ENCODE measurements around the gene ADCY7.

The ADCY7 gene

DNA sequence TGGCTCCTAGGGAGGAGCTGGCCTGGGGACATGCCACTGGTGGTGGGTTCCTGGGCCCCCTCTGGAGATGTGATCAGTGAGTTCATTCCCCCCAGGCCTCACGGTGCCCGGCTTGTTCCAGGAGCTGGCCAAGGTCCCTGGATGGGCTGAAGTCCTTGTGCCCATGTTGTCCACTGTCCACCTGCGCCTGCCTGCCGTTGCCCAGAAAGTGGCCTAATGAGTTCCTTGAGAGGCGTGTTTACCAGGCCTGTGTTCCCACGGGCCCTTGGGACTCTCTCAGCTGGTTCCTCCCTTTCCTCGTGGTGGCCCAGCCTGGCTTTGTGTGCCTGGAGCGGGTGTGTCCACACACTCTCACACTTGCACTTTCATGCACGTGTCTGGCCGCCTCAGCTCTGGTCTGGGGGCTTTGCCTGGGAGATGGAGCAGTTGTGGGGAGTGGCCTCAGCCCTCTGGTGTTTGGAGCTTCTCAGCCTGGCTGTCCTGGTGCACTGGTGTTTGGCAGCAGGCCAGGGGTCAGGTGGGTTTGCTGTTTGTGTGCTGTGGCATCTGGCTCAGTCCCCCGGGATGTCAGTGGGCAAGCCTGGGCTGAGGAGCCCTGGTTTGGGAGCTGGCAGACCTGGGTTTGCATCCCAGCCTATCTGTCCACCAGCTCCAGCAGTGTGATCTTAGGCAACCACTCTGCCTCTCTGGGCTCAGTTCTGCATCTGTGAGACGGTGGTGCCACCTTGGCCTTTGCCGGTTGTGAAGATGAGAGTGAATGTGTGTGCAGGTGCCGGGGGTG, 18.0 kb downstream of the ADCY7 start:
- DNase-seq = no peak

DNA sequence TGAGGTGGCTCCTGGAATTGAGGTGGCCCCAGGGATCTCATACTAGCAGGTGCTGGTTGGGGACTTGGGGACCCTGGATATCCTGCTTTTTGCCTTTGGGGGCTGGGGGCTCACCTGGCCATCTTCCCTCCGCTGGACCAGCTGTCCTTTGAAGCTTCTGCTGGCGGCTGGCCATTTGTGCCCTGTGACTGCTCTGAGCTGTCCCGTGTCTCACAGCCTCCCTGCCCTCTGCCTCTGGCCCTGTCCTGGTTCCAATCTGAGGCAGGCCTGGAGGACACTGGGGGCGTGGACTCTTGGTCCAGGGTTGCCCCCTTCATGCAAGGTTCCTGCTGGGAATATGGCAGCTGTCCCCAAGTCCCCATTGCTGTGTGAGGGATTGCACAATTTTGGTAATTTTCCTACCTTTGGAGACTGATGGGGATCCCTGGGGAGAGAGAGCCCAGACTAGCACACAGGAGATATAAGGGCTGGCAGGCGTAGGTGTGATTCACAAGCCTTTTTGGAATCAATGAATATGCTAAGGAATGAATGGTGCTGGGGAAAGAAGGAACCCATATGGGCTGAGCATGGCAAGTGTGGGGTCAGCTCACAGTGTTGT, 19.2 kb downstream of the ADCY7 start:
- DNase-seq = no peak

DNA sequence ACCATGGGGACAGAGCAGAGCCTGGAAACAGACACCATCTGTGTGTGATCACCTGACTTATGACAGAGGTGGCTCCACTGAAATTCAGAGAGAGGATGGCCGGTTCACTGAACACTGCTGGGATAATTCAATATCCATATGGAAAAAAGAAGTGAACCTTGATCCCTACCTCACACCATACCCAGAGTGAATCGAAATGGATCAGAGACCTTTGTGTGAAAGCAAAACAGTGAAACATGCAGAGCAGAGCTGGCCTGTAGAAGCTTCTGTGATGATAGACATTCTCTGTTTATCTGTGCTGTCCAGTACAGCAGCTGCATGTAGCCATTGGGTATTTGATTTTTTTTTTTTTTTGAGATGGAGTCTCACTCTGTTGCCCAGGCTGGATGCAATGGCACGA, 20.3 kb downstream of the ADCY7 start:
- DNase-seq = no peak

DNA sequence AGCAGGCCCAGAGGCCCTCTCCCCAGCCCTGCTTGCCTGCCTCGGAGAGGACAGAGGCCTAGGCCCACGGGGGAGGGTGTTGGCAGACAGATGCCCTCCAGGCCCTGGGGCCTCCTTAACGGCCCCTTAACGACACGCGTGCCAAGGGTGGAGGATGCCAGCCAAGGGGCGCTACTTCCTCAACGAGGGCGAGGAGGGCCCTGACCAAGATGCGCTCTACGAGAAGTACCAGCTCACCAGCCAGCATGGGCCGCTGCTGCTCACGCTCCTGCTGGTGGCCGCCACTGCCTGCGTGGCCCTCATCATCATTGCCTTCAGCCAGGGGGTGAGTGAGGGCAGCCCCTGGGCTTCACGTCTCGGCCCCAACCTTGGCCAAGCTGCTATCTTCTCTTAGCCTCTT, 21.7 kb downstream of the ADCY7 start:
- no peak for DNase-seq

- no peak for DNase-seq
Measured at GRCh38 chr16:50288920-50289319, 22.6 kb downstream of the ADCY7 start.

DNA sequence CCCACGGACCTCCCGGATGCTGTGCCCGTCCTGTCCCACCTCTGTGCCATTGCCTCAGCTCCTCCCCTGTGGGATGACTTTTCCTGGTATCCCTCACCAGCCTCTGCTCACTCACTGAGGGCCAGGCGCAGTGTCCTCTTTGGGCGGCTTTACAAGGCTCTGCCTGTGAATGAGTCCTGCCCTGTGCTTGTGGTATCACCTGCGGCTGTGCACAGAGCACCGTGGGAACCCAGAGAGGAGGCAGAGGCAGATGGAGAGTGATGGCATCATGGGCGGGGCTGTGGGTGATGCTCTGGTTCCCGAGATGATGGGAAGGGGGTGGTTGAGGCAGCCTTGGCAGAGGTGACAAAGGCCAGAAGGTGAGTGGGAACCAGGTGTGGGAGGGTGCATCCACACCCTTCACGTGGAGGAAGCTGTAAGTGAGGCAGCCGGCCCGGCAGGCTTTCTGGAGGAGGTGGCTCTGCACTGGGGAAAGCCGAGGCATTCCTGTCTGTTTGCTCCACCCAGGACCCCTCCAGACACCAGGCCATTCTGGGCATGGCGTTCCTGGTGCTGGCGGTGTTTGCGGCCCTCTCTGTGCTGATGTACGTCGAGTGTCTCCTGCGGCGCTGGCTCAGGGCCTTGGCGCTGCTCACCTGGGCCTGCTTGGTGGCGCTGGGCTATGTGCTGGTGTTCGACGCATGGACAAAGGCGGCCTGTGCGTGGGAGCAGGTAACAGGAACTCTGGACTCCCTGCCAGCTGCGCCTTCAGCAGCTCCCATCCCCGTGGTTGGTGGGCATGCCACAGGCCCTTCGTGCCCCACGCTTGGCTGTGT, 23.8 kb downstream of the ADCY7 start:
- no peak for DNase-seq

- DNase-seq = no peak
Measured at GRCh38 chr16:50290856-50291255, 24.5 kb downstream of the ADCY7 start.

DNA sequence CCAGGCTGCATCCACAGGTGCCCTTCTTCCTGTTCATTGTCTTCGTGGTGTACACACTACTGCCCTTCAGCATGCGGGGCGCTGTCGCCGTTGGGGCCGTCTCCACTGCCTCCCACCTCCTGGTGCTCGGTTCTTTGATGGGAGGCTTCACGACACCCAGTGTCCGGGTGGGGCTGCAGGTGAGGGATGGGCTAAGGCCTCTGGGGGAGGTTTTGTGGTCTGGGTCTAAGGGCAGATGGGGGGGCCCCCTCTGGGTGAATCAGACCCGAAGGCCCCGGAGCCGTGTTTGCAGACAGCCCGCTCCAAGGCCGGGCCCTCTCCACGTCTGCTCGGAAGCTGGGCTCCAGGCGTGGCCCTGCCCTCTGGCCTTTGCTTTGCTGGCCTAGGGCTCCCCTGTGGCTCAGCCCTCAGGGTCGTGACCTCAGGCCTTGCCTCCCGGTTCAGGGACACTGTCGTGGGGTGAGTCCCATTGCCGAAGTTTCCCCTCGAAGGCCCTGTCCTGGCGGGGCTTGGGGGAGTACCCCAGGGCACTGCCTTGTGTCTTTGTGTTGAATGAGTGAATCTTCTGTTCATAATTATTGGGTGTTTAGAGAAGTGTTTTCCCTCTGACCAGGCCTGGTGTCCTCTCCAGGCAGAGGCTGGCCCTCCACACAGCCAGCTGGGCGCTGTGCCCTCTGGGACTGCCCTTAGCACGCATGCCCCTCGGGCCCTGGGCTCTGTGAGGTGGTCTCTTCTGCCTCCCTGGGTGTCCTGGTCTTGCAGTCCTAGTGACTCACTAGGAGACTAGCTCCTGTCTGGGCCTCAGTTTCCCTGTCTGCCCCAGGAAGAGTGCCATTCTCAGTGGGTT, 25.6 kb downstream of the ADCY7 start:
- no peak for DNase-seq

DNA sequence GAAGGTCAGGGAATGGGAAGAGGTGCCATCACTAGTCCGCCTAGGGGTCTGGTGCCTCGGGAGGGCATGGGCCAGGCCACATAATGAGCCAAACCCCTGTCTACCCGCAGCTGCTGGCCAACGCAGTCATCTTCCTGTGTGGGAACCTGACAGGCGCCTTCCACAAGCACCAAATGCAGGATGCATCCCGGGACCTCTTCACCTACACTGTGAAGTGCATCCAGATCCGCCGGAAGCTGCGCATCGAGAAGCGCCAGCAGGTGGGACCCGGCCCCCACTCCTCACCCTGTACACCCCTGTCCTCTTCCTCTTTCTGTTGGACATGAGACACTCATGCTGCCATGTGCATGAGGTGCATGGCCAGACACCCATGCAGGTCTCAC, 26.2 kb downstream of the ADCY7 start:
- DNase-seq = no peak

- no peak for DNase-seq
Measured at GRCh38 chr16:50293041-50293783, 26.9 kb downstream of the ADCY7 start.

DNA sequence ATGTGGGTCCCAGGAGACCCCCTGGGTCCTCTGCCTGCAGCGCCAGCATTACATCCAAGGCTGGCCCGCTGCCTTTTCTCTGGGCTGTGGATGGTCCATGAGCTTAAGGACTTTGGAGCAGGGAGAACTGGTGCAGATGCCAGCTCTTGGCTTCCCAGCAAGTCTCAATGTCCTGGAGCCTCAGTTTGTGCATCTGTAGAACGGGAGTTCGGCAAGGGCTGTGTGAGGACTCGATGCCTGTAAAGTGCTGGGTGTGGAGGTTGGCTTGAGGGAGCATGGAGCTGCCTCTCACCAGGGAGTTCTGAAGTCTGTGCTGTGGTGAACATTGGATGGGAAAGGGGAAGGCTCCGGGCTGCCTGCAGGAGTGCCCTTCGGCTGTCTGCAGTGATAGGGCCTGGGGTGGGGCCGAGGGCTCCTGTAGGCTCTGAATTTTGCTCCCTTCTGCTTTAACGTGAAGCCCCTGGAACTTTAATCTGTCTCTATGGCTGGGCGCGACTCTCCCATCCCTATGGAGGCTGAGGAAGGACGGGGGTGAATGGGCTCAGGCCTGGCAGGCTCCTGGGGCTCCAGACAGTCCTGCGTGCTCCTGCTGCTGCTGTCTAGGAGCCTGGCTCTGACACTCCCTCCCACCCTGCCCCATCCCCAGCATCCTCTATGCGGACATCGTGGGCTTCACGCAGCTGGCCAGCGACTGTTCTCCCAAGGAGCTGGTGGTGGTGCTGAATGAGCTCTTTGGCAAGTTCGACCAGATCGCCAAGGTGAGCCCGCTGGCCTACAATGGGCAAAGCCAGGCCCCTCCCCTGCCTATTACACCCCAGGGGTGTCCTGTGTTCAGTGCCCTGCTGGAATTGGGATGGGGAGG, 27.9 kb downstream of the ADCY7 start:
- DNase-seq = no peak

- DNase-seq = no peak
Measured at GRCh38 chr16:50294955-50295354, 28.6 kb downstream of the ADCY7 start.

- no peak for DNase-seq
Measured at GRCh38 chr16:50295541-50296132, 29.3 kb downstream of the ADCY7 start.

- no peak for DNase-seq
Measured at GRCh38 chr16:50296807-50297206, 30.5 kb downstream of the ADCY7 start.

GRCh38 chr16:50297301-50298074, 31.1 kb downstream of the ADCY7 start:
- no peak for DNase-seq

DNA sequence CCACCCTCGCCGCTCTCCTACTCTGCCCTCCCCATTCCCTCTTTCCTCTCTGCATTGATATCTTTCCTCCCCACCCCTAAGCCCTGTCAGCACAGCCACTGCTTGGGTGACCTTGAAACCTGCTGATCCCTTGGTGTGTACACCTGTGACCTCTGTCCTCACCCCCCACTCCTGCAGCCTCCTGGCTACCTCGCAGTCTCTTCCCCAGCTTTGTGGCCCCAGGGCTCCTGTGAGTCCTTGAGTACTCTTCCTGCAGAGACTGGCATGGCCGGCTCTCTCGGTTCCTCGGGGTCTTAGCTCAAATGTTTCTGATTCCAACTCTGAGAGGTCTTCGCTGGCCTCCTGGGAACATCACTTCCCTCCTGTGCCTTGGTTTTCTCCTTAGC, 31.7 kb downstream of the ADCY7 start:
- no peak for DNase-seq

GRCh38 chr16:50298591-50299507, 32.5 kb downstream of the ADCY7 start:
- DNase-seq = no peak

DNA sequence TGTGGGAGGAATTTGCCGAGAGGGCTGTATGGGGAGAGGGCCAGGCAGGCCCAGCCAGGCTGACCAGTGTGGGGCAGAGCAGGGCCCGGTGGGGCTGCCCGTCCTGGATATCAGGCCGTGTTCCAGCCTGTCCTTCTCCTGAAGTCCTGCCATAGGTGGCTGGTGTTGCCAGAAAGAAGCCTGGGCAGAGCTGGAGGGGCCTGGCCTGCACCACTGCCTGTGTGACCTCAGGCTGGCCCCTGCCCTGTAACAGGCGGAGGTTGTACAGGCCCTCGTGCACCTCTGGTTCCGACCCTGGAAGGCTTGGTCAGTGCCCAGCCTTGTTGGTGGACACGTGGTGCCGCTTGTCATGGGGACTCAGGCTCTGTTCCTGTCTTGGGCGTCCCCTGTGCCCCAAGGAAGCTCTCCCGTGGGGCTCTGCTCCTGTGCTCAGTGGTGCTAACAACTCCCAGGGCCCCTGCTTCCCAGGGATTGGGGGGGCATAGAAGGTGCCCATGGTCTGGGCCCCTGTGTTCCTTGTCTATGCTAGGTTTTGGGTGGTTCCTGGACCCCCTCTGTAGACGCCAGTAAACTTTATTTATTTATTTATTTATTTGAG, 33.3 kb downstream of the ADCY7 start:
- no peak for DNase-seq

Data from activated naive CD4-positive, alpha-beta T cell (primary cell).